Esophagus muscularis mucosa (tissue), 4 donors: Measurements from ENCODE around the gene CSMD2.

ENCODE experiments used
- EP300 ChIP-seq: sonication (generic); formaldehyde crosslinking; IDR thresholded peaks from one replicate; pipeline ENCODE4 v1.6.1; 2017; ENCODE audit warnings: antibody characterized with exemption
- POLR2A ChIP-seq: fragments of 450-650 bp; IDR thresholded peaks from one replicate; pipeline ENCODE4 v1.6.1; 2017; ENCODE audit warnings: antibody characterized with exemption, moderate library complexity, mild to moderate bottlenecking, low read depth
- POLR2AphosphoS5 ChIP-seq, 2 donors: sonication (generic); formaldehyde crosslinking; IDR thresholded peaks; one replicate each; pipeline ENCODE4 v1.6.1; 2017; ENCODE audit warnings: antibody characterized with exemption in 2 of 2
- TF ChIP-seq, protein P1 (sequence below), 3 experiments: fragments of 200-600 bp in 2 of 3; fragments of 450-650 bp in 1 of 3; sonication (generic) in 2 of 3; IDR thresholded peaks; one replicate each; pipeline ENCODE4 v1.5.1; 2017 to 2019; ENCODE audit warnings: antibody characterized with exemption in 3 of 3, mild to moderate bottlenecking in 2 of 3, moderate library complexity in 1 of 3

GRCh38 chr1:33497410-33497809 is 667.6 kb downstream of the CSMD2 start:
- TF ChIP-seq, protein P1, sequence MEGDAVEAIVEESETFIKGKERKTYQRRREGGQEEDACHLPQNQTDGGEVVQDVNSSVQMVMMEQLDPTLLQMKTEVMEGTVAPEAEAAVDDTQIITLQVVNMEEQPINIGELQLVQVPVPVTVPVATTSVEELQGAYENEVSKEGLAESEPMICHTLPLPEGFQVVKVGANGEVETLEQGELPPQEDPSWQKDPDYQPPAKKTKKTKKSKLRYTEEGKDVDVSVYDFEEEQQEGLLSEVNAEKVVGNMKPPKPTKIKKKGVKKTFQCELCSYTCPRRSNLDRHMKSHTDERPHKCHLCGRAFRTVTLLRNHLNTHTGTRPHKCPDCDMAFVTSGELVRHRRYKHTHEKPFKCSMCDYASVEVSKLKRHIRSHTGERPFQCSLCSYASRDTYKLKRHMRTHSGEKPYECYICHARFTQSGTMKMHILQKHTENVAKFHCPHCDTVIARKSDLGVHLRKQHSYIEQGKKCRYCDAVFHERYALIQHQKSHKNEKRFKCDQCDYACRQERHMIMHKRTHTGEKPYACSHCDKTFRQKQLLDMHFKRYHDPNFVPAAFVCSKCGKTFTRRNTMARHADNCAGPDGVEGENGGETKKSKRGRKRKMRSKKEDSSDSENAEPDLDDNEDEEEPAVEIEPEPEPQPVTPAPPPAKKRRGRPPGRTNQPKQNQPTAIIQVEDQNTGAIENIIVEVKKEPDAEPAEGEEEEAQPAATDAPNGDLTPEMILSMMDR (IDR thresholded peaks at IDR 0.05) = no peak
- TF ChIP-seq POLR2A = no peak
- no peak for TF ChIP-seq EP300
- TF ChIP-seq POLR2AphosphoS5 (IDR thresholded peaks at IDR 0.05) = no peak
